ENCODE measurements around the gene TENM4. TPM values are rescaled to one million over a fixed set of nuclear protein-coding genes. Genes with fewer than 3 reads are reported as not detected.

The TENM4 gene
- total and polyA plus RNA-seq, 2 of the 13 experiments (the other 11 are each of a cell fraction or from before 2014, with no cell fraction given): not detected

- TF ChIP-seq ZBTB46 (CRISPR knock-in tag; IDR thresholded peaks at IDR 0.05; ENCODE audit: borderline replicate concordance) (no peak), RXRB (CRISPR knock-in tag; IDR thresholded peaks at IDR 0.05; ENCODE audit: borderline replicate concordance) (no peak), ZNF563 (CRISPR knock-in tag; IDR thresholded peaks at IDR 0.05) (no peak), ZNF597 (CRISPR knock-in tag; IDR thresholded peaks at IDR 0.05) (no peak), NKX3-1 (CRISPR knock-in tag; IDR thresholded peaks at IDR 0.05) (no peak)
Measured at GRCh38 chr11:79205786-79206185, 235.0 kb downstream of the TENM4 start (continued).

GRCh38 chr11:79201677-79202347, 239.0 kb downstream of the TENM4 start:
- Histone ChIP-seq H3K9me3 (ENCODE audit: low read length) (no peaks in the 10 kb centered on the region), H3K27me3 (ENCODE audit: control insufficient read depth in 1 of 2, insufficient read depth in 2 of 2, low read length in 2 of 2) (no peaks in the 10 kb centered on the region), H3K9ac (ENCODE audit: insufficient read depth, low read depth, low read length) (no peak overlapping the region), H3K4me1 (ENCODE audit: insufficient read depth, low read length) (no peaks in the 10 kb centered on the region), H3K27ac (ENCODE audit: extremely low read length, insufficient read depth, low read length) (no peak overlapping the region), H3K36me3 (replicated peaks in 1 of 2; ENCODE audit: control insufficient read depth in 1 of 2, insufficient read depth in 2 of 2, low read length in 2 of 2) (no peaks in the 10 kb centered on the region), H3K4me3 (replicated peaks in 1 of 3; ENCODE audit: insufficient read depth in 1 of 3, low read depth in 2 of 3, low read length in 3 of 3) (no peak overlapping the region), H2AFZ (ENCODE audit: low read length) (no peak overlapping the region), H4K20me1 (ENCODE audit: insufficient read depth, low read length) (no peaks in the 10 kb centered on the region), H3K4me2 (ENCODE audit: low read depth, low read length) (no peak overlapping the region), H3K79me2 (ENCODE audit: insufficient read depth, low read length) (no peaks in the 10 kb centered on the region)
- BruUV-seq (replicated peaks): no TSS peak
- CTCF ChIA-PET (ENCODE audit: low intra/inter-chr PET ratio, low total read pairs): no interaction called here
- in situ Hi-C loops (cut with HindIII; ENCODE audit: extremely low pct_ligation_motif_present, low pct_unique_long_range_greater_than_20kb) (no loop called here), intact Hi-C loops (cut with micrococcal nuclease; ENCODE audit: unreplicated experiment) (no loop called here)
- DNase-seq (ENCODE audit: low spot score): no peak
- POLR2A ChIA-PET: no interaction called here
- 0% methylated on average over 3 of the region's 3 CpGs for WGBS (ENCODE audit: low lambda C conversion rate)
- no peak for ATAC-seq
- no peak for FAIRE-seq
- TF ChIP-seq HOMEZ (CRISPR knock-in tag; IDR thresholded peaks at IDR 0.05; ENCODE audit: low read depth) (no peak), ZNF567 (CRISPR knock-in tag; IDR thresholded peaks at IDR 0.05; ENCODE audit: borderline replicate concordance) (no peak), FOSL2 (CRISPR knock-in tag; IDR thresholded peaks at IDR 0.05) (no peak), ZNF512 (CRISPR knock-in tag; IDR thresholded peaks at IDR 0.05) (no peak), TGIF2 (CRISPR knock-in tag; IDR thresholded peaks at IDR 0.05) (no peak), ZSCAN20 (CRISPR knock-in tag; IDR thresholded peaks at IDR 0.05; ENCODE audit: borderline replicate concordance) (no peak), ZNF639 (CRISPR knock-in tag; conservative IDR thresholded peaks at IDR 0.05) (no peak)

Data from HepG2 (cell line).